B cell (primary cell): Measurements from ENCODE around the gene MTERF2. TPM values are rescaled to one million over a fixed set of nuclear protein-coding genes. Genes with fewer than 3 reads are reported as not detected.

ENCODE experiments used
- ATAC-seq: fragments of 200-7000 bp; cut with Tn5 transposase; one replicate; pipeline ENCODE4 v1.10.0; 2021; ENCODE audit warnings: low read depth, mild to moderate bottlenecking, moderate number of reproducible peaks, moderate library complexity
- CTCF ChIA-PET: fragments of 350-600 bp; sonication (Branson Sonifier 250); formaldehyde crosslinking; loops from one replicate; lab custom pipeline; 2021; ENCODE audit warnings: antibody characterized with exemption, inconsistent platforms; lab: Charles Lee
- POLR2A ChIA-PET: fragments of 350-600 bp; sonication (Branson Sonifier 250); formaldehyde crosslinking; loops from one replicate; lab custom pipeline; 2021; ENCODE audit warnings: antibody characterized with exemption; lab: Charles Lee
- DNase-seq: peaks from one replicate; pipeline ENCODE4 v3.0.0; 2013
- H2AFZ ChIP-seq: 2 replicates; pipeline ENCODE4 v1.6.1; 2012; ENCODE audit warnings: mild to moderate bottlenecking, low read depth, low read length; ENCODE audit not compliant: insufficient read depth, poor library complexity, severe bottlenecking
- H3K27ac ChIP-seq, 2 donors: 1 replicate in 1 of 2; 2 replicates in 1 of 2; pipeline ENCODE4 v1.5.1; 2012 to 2013; ENCODE audit warnings: low read length in 2 of 2, mild to moderate bottlenecking in 2 of 2, moderate library complexity in 1 of 2
- H3K27me3 ChIP-seq, 4 experiments: fragments of 200-600 bp in 1 of 4; sonication (generic) in 1 of 4; replicated peaks in 1 of 4; 1 replicate in 2 of 4; 2 replicates in 2 of 4; pipeline versions ENCODE4 v1.6.1 to v1.7.0; 2013 to 2016; ENCODE audit warnings: low read length in 3 of 4, mild to moderate bottlenecking in 2 of 4, mixed read lengths in 1 of 4, moderate library complexity in 1 of 4; ENCODE audit not compliant: insufficient read depth in 4 of 4, control insufficient read depth in 3 of 4; ENCODE audit errors: control extremely low read depth in 1 of 4
- H3K36me3 ChIP-seq, 2 experiments: replicated peaks in 1 of 2; 1 replicate in 1 of 2; 2 replicates in 1 of 2; pipeline versions ENCODE4 v1.6.1 to v1.7.1; 2013; ENCODE audit warnings: low read length in 1 of 2; ENCODE audit not compliant: insufficient read depth in 2 of 2, control insufficient read depth in 1 of 2; ENCODE audit errors: control extremely low read depth in 1 of 2, extremely low read depth in 1 of 2
- H3K4me1 ChIP-seq, 2 donors: fragments of 200-600 bp in 1 of 2; sonication (generic) in 1 of 2; 1 replicate in 1 of 2; 2 replicates in 1 of 2; pipeline versions ENCODE4 v1.5.1 to v1.6.1; 2013 to 2017; ENCODE audit warnings: low read length in 2 of 2; ENCODE audit not compliant: control insufficient read depth in 2 of 2, insufficient read depth in 2 of 2
- H3K4me2 ChIP-seq: replicated peaks from 2 replicates; pipeline ENCODE3; 2012; ENCODE audit warnings: mild to moderate bottlenecking, low read depth, low read length; ENCODE audit not compliant: poor library complexity, severe bottlenecking
- H3K4me3 ChIP-seq, 5 experiments: fragments of 200-600 bp in 1 of 5; sonication (generic) in 1 of 5; 1 replicate in 3 of 5; 2 replicates in 2 of 5; pipeline versions ENCODE4 v1.5.1 to v1.7.0; 2011 to 2016; ENCODE audit warnings: low read length in 4 of 5, mild to moderate bottlenecking in 4 of 5, low read depth in 2 of 5, control low read depth in 1 of 5, moderate library complexity in 1 of 5; ENCODE audit not compliant: insufficient read depth in 1 of 5; ENCODE audit errors: control extremely low read depth in 1 of 5, extremely low read depth in 1 of 5
- H3K79me2 ChIP-seq: fragments of 200-600 bp; sonication (generic); one replicate; pipeline ENCODE4 v1.6.0; 2016; ENCODE audit warnings: low read length; ENCODE audit not compliant: control insufficient read depth, insufficient read depth
- H3K9ac ChIP-seq: fragments of 200-600 bp; sonication (generic); 2 replicates; pipeline ENCODE4 v1.6.1; 2017; ENCODE audit warnings: mild to moderate bottlenecking, low read length, moderate library complexity
- H3K9me3 ChIP-seq, 3 donors: one replicate each; pipeline versions ENCODE4 v1.6.1 to v1.7.1; 2013; ENCODE audit warnings: low read length in 2 of 3; ENCODE audit not compliant: control insufficient read depth in 2 of 3, insufficient read depth in 1 of 3; ENCODE audit errors: control extremely low read depth in 1 of 3
- H4K20me1 ChIP-seq: 2 replicates; pipeline ENCODE4 v1.6.0; 2012; ENCODE audit warnings: mild to moderate bottlenecking, low read length; ENCODE audit not compliant: insufficient read depth, control insufficient read depth, poor library complexity, severe bottlenecking
- H3K27ac Mint-ChIP-seq: one replicate; pipeline ENCODE4 v1.8.0; 2021; ENCODE audit warnings: mixed read lengths
- H3K27me3 Mint-ChIP-seq: one replicate; pipeline ENCODE4 v1.8.0; 2021; ENCODE audit warnings: mixed read lengths
- H3K4me1 Mint-ChIP-seq: one replicate; pipeline ENCODE4 v1.8.0; 2021; ENCODE audit warnings: mixed read lengths
- H3K4me3 Mint-ChIP-seq: one replicate; pipeline ENCODE4 v1.8.0; 2021; ENCODE audit warnings: mixed read lengths
- H3K9me3 Mint-ChIP-seq: one replicate; pipeline ENCODE4 v1.8.0; 2022; ENCODE audit warnings: mixed read lengths; ENCODE audit not compliant: insufficient read depth
- CTCF ChIP-seq: fragments of 200-600 bp; IDR thresholded peaks from one replicate; pipeline ENCODE4 v1.8.0; 2022; ENCODE audit warnings: antibody characterized with exemption, mild to moderate bottlenecking
- EZH2 ChIP-seq: IDR thresholded peaks from 2 replicates; pipeline ENCODE4 v1.6.1; 2012; ENCODE audit warnings: borderline replicate concordance, low read depth, mild to moderate bottlenecking, moderate library complexity, low read length; ENCODE audit not compliant: insufficient read depth, poor library complexity, severe bottlenecking
- WGBS: methylation state at CpG from one replicate; pipeline ENCODE4 v1.1.5; 2013; ENCODE audit warnings: missing lambda C conversion rate; ENCODE audit not compliant: insufficient coverage; 5-methylcytosine and 5-hydroxymethylcytosine counted together
- intact Hi-C: fragments of 100-400 bp; cut with micrococcal nuclease; formaldehyde crosslinking; loops from one replicate; pipeline ENCODE4 v1.10.0; 2022
- polyA plus RNA-seq: library from polyadenylated mRNA; depleted of rRNA; stranded (reverse); fragments of >200 nt; gene quantifications from 2 replicates; pipeline ENCODE4 v1.2.3, GENCODE V29; 2012
- total RNA-seq, 2 donors: library from RNA; stranded (reverse); fragments of 120-200 nt in 1 of 2; gene quantifications; 1 replicate in 1 of 2; 2 replicates in 1 of 2; pipeline versions ENCODE4 v1.2.3 to v1.2.4, GENCODE V29; 2013 to 2022

Gene MTERF2
- total and polyA plus RNA-seq, 2 donors (not counting 1 experiment from before 2014, with no cell fraction given), result 3.7 to 9.4 TPM

DNA sequence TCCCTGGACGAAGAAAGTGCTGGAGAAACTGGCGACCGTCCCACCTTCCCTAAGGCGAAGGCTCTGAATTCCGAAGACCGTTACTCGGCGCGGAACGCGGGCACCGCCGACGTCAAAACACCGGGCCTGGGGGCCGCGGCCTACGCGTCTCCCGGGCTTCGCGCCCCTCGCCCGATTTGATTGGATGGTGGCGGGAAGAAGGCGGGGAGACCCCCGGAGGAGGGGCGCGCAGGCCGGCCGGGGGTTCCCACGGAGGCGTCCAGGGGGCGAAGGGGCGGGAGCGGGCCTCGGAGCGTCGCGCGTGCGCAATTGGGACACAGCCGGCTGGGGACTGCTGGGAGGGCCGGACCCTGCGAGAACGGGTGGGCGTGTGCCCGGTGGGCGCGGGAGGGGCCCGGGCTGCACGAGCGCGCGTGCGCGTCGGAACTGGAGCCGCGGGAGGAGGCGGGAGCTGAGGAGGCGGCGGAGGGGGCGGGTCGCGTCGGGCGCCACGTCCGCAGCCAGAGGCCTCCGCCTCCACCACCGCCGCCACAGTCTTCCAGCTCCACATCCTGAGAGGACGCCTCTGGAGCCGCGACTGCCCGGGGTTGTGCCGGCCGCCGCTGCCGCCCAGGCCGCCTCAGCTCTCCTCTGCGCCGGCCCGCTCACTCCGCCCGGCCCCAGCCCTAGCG is 31.4 kb downstream of the MTERF2 start, which contains the start of gene TMEM263:
TMEM263 (plus strand) TSS at position 531 of the 671 bp plus-strand sequence. CDS start 11,210 bp downstream, outside the sequence.
- intact Hi-C loops, result loop anchor here (1.0 kb wide), 4 partner anchors 32 to 653 kb away; partner anchors contain the start of genes CRY1, MTERF2 and TCP11L2
- ATAC-seq, result peak; percentile 84
- peaks cover 20% of the 10 kb centered on the region for H3K4me1 Mint-ChIP-seq
- peak within 1 kb of the TSS; percentile 99 for H3K4me3 Mint-ChIP-seq
- CTCF ChIA-PET, result interaction anchor here (1.0 to 1.7 kb wide), 3 partner anchors 17 to 597 kb away, joined by 3 to 8 read pairs (median 4); no protein-coding TSS in a partner anchor
- H3K27me3 ChIP-seq, result no peaks in the 10 kb centered on the region
- H3K9ac ChIP-seq, result peak within 1 kb of the TSS; percentile 93
- H3K79me2 ChIP-seq, result peaks cover 15% of the 10 kb centered on the region
- peaks cover 9 to 12% of the 10 kb centered on the region in 2 donors for H3K4me1 ChIP-seq
- TF ChIP-seq CTCF, result no peak
- no peak for TF ChIP-seq EZH2
- no peaks in the 10 kb centered on the region for H3K9me3 Mint-ChIP-seq
- H3K27ac ChIP-seq, result peak within 1 kb of the TSS; percentile 49 to 57
- POLR2A ChIA-PET, result interaction anchor here (1.0 to 1.4 kb wide), 3 partner anchors 31 to 654 kb away, joined by 3 to 4 read pairs (median 4); partner anchors contain the start of gene MTERF2
- no peaks in the 10 kb centered on the region for H3K27me3 Mint-ChIP-seq
- WGBS, result under 1% methylated on average over 88 of the region's 88 CpGs
- peak within 1 kb of the TSS; percentile 92 for H3K4me2 ChIP-seq
- H4K20me1 ChIP-seq, result peaks cover 11% of the 10 kb centered on the region
- peak within 1 kb of the TSS; percentile 94 for H2AFZ ChIP-seq
- peaks cover 0 to 1% of the 10 kb centered on the region in 2 experiments for H3K36me3 ChIP-seq
- peak within 1 kb of the TSS; percentile 93 for H3K27ac Mint-ChIP-seq
- H3K4me3 ChIP-seq, result peak within 1 kb of the TSS; percentile 67 to 89 (median 88)
- peak; percentile 94 for DNase-seq
- H3K9me3 ChIP-seq, result no peaks in the 10 kb centered on the region
